C4-2B (cell line): ENCODE results near the gene CPB1.

Experiments
- CTCF ChIP-seq: fragments of 450-650 bp; conservative IDR thresholded peaks from 2 replicates; pipeline ENCODE4 v1.5.1; 2017; ENCODE audit warnings: mild to moderate bottlenecking
- ZFX ChIP-seq: fragments of 450-650 bp; IDR thresholded peaks from 2 replicates; pipeline ENCODE4 v1.6.1; 2017

GRCh38 chr3:148848410-148848809 lies 20.8 kb downstream of the CPB1 start:
- TF ChIP-seq CTCF (no peak), ZFX (no peak)
